IMR-90 (cell line): ENCODE measurements around the gene ESR1. TPM values are rescaled to one million over a fixed set of nuclear protein-coding genes. Genes with fewer than 3 reads are reported as not detected.

ENCODE experiments used
- ATAC-seq: fragments of 200-7000 bp; cut with Tn5 transposase; 2 replicates; pipeline ENCODE4 v1.9.1; 2020; ENCODE audit warnings: low read depth, mild to moderate bottlenecking, moderate library complexity
- BruUV-seq: library from RNA; stranded (reverse); fragments of 400-500 nt; replicated peaks from 2 replicates; lab custom pipeline; 2021; lab: Mats Ljungman, UMichigan
- CTCF ChIA-PET: fragments of 300-600 bp; formaldehyde crosslinking; extraction: SDS; loops from one replicate; lab custom pipeline; 2021; ENCODE audit warnings: antibody characterized with exemption; lab: Yijun Ruan, JAX
- POLR2A ChIA-PET: fragments of 300-600 bp; sonication (Branson Sonifier 250); formaldehyde crosslinking; loops from one replicate; lab custom pipeline; 2022; ENCODE audit warnings: antibody characterized with exemption; ENCODE audit not compliant: unreplicated experiment; lab: Charles Lee
- DNase-seq: peaks from one replicate; pipeline ENCODE4 v3.0.0; 2013
- H2AFZ ChIP-seq: replicated peaks from 2 replicates; pipeline ENCODE3; 2013; ENCODE audit warnings: low read length, mild to moderate bottlenecking; ENCODE audit not compliant: poor library complexity
- H2AK5ac ChIP-seq: 2 replicates; pipeline ENCODE4 v1.6.1; 2013; ENCODE audit warnings: low read depth, low read length, inconsistent platforms
- H2AK9ac ChIP-seq: replicated peaks from 2 replicates; pipeline ENCODE3; 2013; ENCODE audit warnings: mild to moderate bottlenecking, low read depth, low read length, moderate library complexity; ENCODE audit not compliant: poor library complexity
- H2BK120ac ChIP-seq: 2 replicates; pipeline ENCODE4 v1.6.1; 2013; ENCODE audit warnings: low read depth, low read length, inconsistent platforms
- H2BK15ac ChIP-seq: 3 replicates; pipeline ENCODE4 v1.6.1; 2013; ENCODE audit warnings: low read depth, low read length, inconsistent platforms
- H2BK20ac ChIP-seq: 2 replicates; pipeline ENCODE4 v1.6.1; 2013; ENCODE audit warnings: low read depth, mild to moderate bottlenecking, inconsistent platforms, low read length, moderate library complexity
- H2BK5ac ChIP-seq: 2 replicates; pipeline ENCODE4 v1.6.1; 2013; ENCODE audit warnings: mild to moderate bottlenecking, low read depth, low read length, inconsistent platforms; ENCODE audit not compliant: poor library complexity, severe bottlenecking
- H3K14ac ChIP-seq: replicated peaks from 2 replicates; pipeline ENCODE4 v1.6.1; 2013; ENCODE audit warnings: low read depth, low read length, inconsistent platforms
- H3K18ac ChIP-seq: 2 replicates; pipeline ENCODE4 v1.6.1; 2013; ENCODE audit warnings: low read depth, low read length, control low read depth
- H3K23ac ChIP-seq: 2 replicates; pipeline ENCODE4 v1.6.1; 2013; ENCODE audit warnings: low read depth, low read length, inconsistent platforms
- H3K27ac ChIP-seq: 2 replicates; pipeline ENCODE4 v1.5.1; 2013; ENCODE audit warnings: mild to moderate bottlenecking, control low read depth, low read length; ENCODE audit not compliant: insufficient read depth
- H3K27me3 ChIP-seq: 2 replicates; pipeline ENCODE4 v1.6.1; 2013; ENCODE audit warnings: low read length; ENCODE audit not compliant: control insufficient read depth, insufficient read depth
- H3K36me3 ChIP-seq: 2 replicates; pipeline ENCODE4 v1.6.1; 2013; ENCODE audit warnings: low read length, mixed read lengths; ENCODE audit not compliant: control insufficient read depth, insufficient read depth
- H3K4ac ChIP-seq: 2 replicates; pipeline ENCODE4 v1.6.1; 2013; ENCODE audit warnings: low read depth, low read length, inconsistent platforms
- H3K4me1 ChIP-seq: 2 replicates; pipeline ENCODE4 v1.6.1; 2013; ENCODE audit warnings: low read length, mixed read lengths; ENCODE audit not compliant: control insufficient read depth, insufficient read depth
- H3K4me2 ChIP-seq: 2 replicates; pipeline ENCODE4 v1.6.1; 2013; ENCODE audit warnings: low read depth, mild to moderate bottlenecking, control low read depth, low read length, moderate library complexity
- H3K4me3 ChIP-seq: 2 replicates; pipeline ENCODE4 v1.5.1; 2013; ENCODE audit warnings: low read depth, mild to moderate bottlenecking, control low read depth, low read length, moderate library complexity; ENCODE audit not compliant: insufficient read depth
- H3K56ac ChIP-seq: 2 replicates; pipeline ENCODE4 v1.6.1; 2013; ENCODE audit warnings: low read length, inconsistent platforms; ENCODE audit not compliant: insufficient read depth; ENCODE audit errors: extremely low read depth
- H3K79me1 ChIP-seq, 2 experiments: 2 replicates each; pipeline ENCODE4 v1.6.1; 2013; ENCODE audit warnings: low read length in 2 of 2, inconsistent platforms in 1 of 2, low read depth in 1 of 2
- H3K9ac ChIP-seq: 2 replicates; pipeline ENCODE4 v1.6.1; 2013; ENCODE audit warnings: low read depth, low read length, control low read depth
- H3K9me1 ChIP-seq: 2 replicates; pipeline ENCODE4 v1.6.1; 2013; ENCODE audit warnings: low read length, inconsistent platforms; ENCODE audit not compliant: insufficient read depth
- H3K9me3 ChIP-seq: 2 replicates; pipeline ENCODE4 v1.6.1; 2013; ENCODE audit warnings: low read length; ENCODE audit not compliant: control insufficient read depth, insufficient read depth
- H4K20me1 ChIP-seq: 2 replicates; pipeline ENCODE4 v1.6.1; 2013; ENCODE audit warnings: low read length, inconsistent platforms; ENCODE audit not compliant: insufficient read depth
- H4K5ac ChIP-seq: 2 replicates; pipeline ENCODE4 v1.6.1; 2013; ENCODE audit warnings: mild to moderate bottlenecking, low read depth, low read length, control low read depth
- H4K8ac ChIP-seq, 2 experiments: 2 replicates each; pipeline ENCODE4 v1.6.1; 2013; ENCODE audit warnings: low read depth in 2 of 2, low read length in 2 of 2, control low read depth in 1 of 2, inconsistent platforms in 1 of 2
- H4K91ac ChIP-seq: 2 replicates; pipeline ENCODE4 v1.6.1; 2013; ENCODE audit warnings: low read depth, low read length, inconsistent platforms; ENCODE audit not compliant: insufficient read depth
- BHLHE40 ChIP-seq: fragments of 150-350 bp; IDR thresholded peaks from 2 replicates; pipeline ENCODE4 v1.6.1; 2016; ENCODE audit warnings: mild to moderate bottlenecking, low read depth, low read length
- CEBPB ChIP-seq: IDR thresholded peaks from 2 replicates; pipeline ENCODE4 v1.6.1; 2012; ENCODE audit warnings: low read depth, low read length, improper control_type of control experiment
- CTCF ChIP-seq: conservative IDR thresholded peaks from 2 replicates; pipeline ENCODE4 v1.5.1; 2012; ENCODE audit warnings: mild to moderate bottlenecking, low read depth, low read length, improper control_type of control experiment
- ELK1 ChIP-seq: fragments of 150-350 bp; IDR thresholded peaks from 2 replicates; pipeline ENCODE4 v1.6.1; 2016; ENCODE audit warnings: low read depth, mild to moderate bottlenecking, low read length, moderate library complexity, borderline replicate concordance
- FOS ChIP-seq: fragments of 150-350 bp; IDR thresholded peaks from 2 replicates; pipeline ENCODE4 v1.6.1; 2016; ENCODE audit warnings: low read depth, low read length
- MAFK ChIP-seq: IDR thresholded peaks from 2 replicates; pipeline ENCODE4 v1.6.1; 2012; ENCODE audit warnings: low read depth, low read length, improper control_type of control experiment
- MAZ ChIP-seq: IDR thresholded peaks from 2 replicates; pipeline ENCODE4 v1.6.1; 2012; ENCODE audit warnings: low read depth, mild to moderate bottlenecking, low read length, improper control_type of control experiment, moderate library complexity, borderline replicate concordance
- MXI1 ChIP-seq: IDR thresholded peaks from 2 replicates; pipeline ENCODE4 v1.6.1; 2012; ENCODE audit warnings: low read depth, mild to moderate bottlenecking, low read length, moderate library complexity, borderline replicate concordance
- NFE2L2 ChIP-seq: fragments of 150-350 bp; IDR thresholded peaks from 2 replicates; pipeline ENCODE4 v1.6.1; 2016; ENCODE audit warnings: low read depth, mild to moderate bottlenecking, low read length
- POLR2A ChIP-seq: IDR thresholded peaks from 2 replicates; pipeline ENCODE4 v1.6.1; 2012; ENCODE audit warnings: mild to moderate bottlenecking, low read depth, low read length
- RCOR1 ChIP-seq: IDR thresholded peaks from 2 replicates; pipeline ENCODE4 v1.6.1; 2012; ENCODE audit warnings: mild to moderate bottlenecking, low read length, improper control_type of control experiment; ENCODE audit not compliant: insufficient replicate concordance
- SMC3 ChIP-seq: fragments of 150-350 bp; IDR thresholded peaks from 2 replicates; pipeline ENCODE4 v1.6.1; 2016; ENCODE audit warnings: low read depth, mild to moderate bottlenecking, antibody characterized with exemption, low read length, moderate library complexity
- WGBS, 2 experiments: methylation state at CpG; one replicate each; pipeline versions ENCODE4 v1.1.5 to v1.1.7; 2013; ENCODE audit warnings: missing lambda C conversion rate in 2 of 2; ENCODE audit not compliant: insufficient read length in 1 of 2; ENCODE audit errors: extremely low coverage in 2 of 2; 5-methylcytosine and 5-hydroxymethylcytosine counted together
- dilution Hi-C: fragments of 300-500 bp; cut with HindIII; formaldehyde crosslinking; loops from one replicate; pipeline ENCODE4 v1.14.3; 2018; ENCODE audit warnings: low sequenced_read_pairs; ENCODE audit not compliant: unreplicated experiment
- in situ Hi-C: fragments of 300-500 bp; cut with MboI; formaldehyde crosslinking; loops from 3 replicates; pipeline ENCODE4 v1.14.3; 2019; ENCODE audit warnings: low sequenced_read_pairs, inconsistent platforms, mixed read lengths
- intact Hi-C: fragments of 100-400 bp; cut with micrococcal nuclease; formaldehyde crosslinking; loops from 2 replicates; pipeline ENCODE4 v1.10.0; 2022
- polyA plus RNA-seq, 3 experiments: library from polyadenylated mRNA; depleted of rRNA; stranded (reverse); fragments of >200 nt; gene quantifications; 2 replicates each; pipeline ENCODE4 v1.2.3, GENCODE V29; 2012; ENCODE audit warnings: low replicate concordance in 1 of 3
- total RNA-seq: library from RNA; depleted of rRNA; stranded (reverse); fragments of >200 nt; gene quantifications from 2 replicates; pipeline ENCODE4 v1.2.3, GENCODE V29; 2012

Gene ESR1
- total and polyA plus RNA-seq, 2 of the 4 experiments (the other 2 are of a cell fraction) = not detected

GRCh38 chr6:151877458-151877857 lies 70.0 kb downstream of the ESR1 start:
- Histone ChIP-seq H4K91ac (no peak overlapping the region), H4K8ac (no peak overlapping the region), H3K14ac (no peak overlapping the region), H3K4ac (no peak overlapping the region), H3K79me1 (no peaks in the 10 kb centered on the region), H3K18ac (no peak overlapping the region), H4K20me1 (no peaks in the 10 kb centered on the region), H2AK9ac (no peak overlapping the region), H3K36me3 (no peaks in the 10 kb centered on the region), H4K5ac (no peak overlapping the region), H3K27me3 (no peaks in the 10 kb centered on the region), H3K9me3 (peaks cover 9% of the 10 kb centered on the region), H3K27ac (no peak overlapping the region), H2BK120ac (no peak overlapping the region), H2BK15ac (no peak overlapping the region), H3K4me3 (no peak overlapping the region), H2BK20ac (no peak overlapping the region), H3K23ac (no peak overlapping the region), H3K9ac (no peak overlapping the region), H3K4me1 (no peaks in the 10 kb centered on the region), H2AK5ac (no peak overlapping the region), H2AFZ (no peak overlapping the region), H3K56ac (no peak overlapping the region), H2BK5ac (no peak overlapping the region), H3K9me1 (no peaks in the 10 kb centered on the region), H3K4me2 (no peak overlapping the region)
- DNase-seq (no peak), ATAC-seq (no peak)
- ChIA-PET CTCF (interaction anchor here (0.6 to 1.0 kb wide), 2 partner anchors 11 to 1392 kb away, joined by 4 to 6 read pairs; no protein-coding TSS in a partner anchor), POLR2A (no interaction called here)
- no CpG with 5 or more reads among the region's 3 CpGs for WGBS, 2 experiments
- no peak for TF ChIP-seq CTCF
- TF ChIP-seq NFE2L2 = no peak
- no peak for TF ChIP-seq POLR2A
- TF ChIP-seq MXI1 = no peak
- TF ChIP-seq FOS = no peak
- TF ChIP-seq SMC3 = no peak
- TF ChIP-seq ELK1 = no peak
- TF ChIP-seq CEBPB = no peak
- no peak for TF ChIP-seq MAZ
- no peak for TF ChIP-seq RCOR1
- no peak for TF ChIP-seq MAFK
- TF ChIP-seq BHLHE40 = no peak
- intact Hi-C loops = no loop called here
- dilution Hi-C loops = no loop called here
- in situ Hi-C loops = no loop called here
- BruUV-seq = no TSS peak
